ENCODE results near the gene ANKMY1. TPM values are rescaled to one million over a fixed set of nuclear protein-coding genes. Genes with fewer than 3 reads are reported as not detected.
"Not testable (repeated sequence)": the region's sequence is repeated elsewhere in the genome, so short reads cannot be mapped to it uniquely, and the experiment has no call there.

The ANKMY1 gene
- total and polyA plus RNA-seq, 2 donors (not counting 1 experiment from before 2014, with no cell fraction given): 51.7 to 72.1 TPM

GRCh38 chr2:240498171-240498957 lies 59.4 kb downstream of the ANKMY1 start:
- 76% methylated on average over 10 of the region's 13 CpGs for WGBS (ENCODE audit: insufficient coverage)
- TF ChIP-seq EZH2 (IDR thresholded peaks at IDR 0.05; ENCODE audit: borderline replicate concordance, insufficient read depth, low read depth, low read length, poor library complexity, severe bottlenecking): no peak
- TF ChIP-seq CTCF (IDR thresholded peaks at IDR 0.05): no peak
- H4K20me1 ChIP-seq (ENCODE audit: control insufficient read depth, insufficient read depth, low read length, poor library complexity, severe bottlenecking): no peaks in the 10 kb centered on the region
- H3K4me3 ChIP-seq (ENCODE audit: control extremely low read depth in 1 of 5, extremely low read depth in 1 of 5, insufficient read depth in 1 of 5, low read depth in 2 of 5, low read length in 4 of 5): no peak overlapping the region
- no peak overlapping the region for H3K9ac ChIP-seq (ENCODE audit: low read length)
- H3K9me3 ChIP-seq (ENCODE audit: control extremely low read depth in 1 of 3, control insufficient read depth in 2 of 3, insufficient read depth in 1 of 3, low read length in 2 of 3): peaks cover 0 to 13% (median 2%) of the 10 kb centered on the region in 3 donors
- no peaks in the 10 kb centered on the region for H3K27me3 ChIP-seq (replicated peaks in 1 of 4; ENCODE audit: control extremely low read depth in 1 of 4, control insufficient read depth in 3 of 4, insufficient read depth in 4 of 4, low read length in 3 of 4)
- DNase-seq: no peak
- no peak for ATAC-seq (ENCODE audit: low read depth)
- CTCF ChIA-PET: no interaction called here
- no peak overlapping the region for H3K4me2 ChIP-seq (replicated peaks; ENCODE audit: low read depth, low read length, poor library complexity, severe bottlenecking)
- no peak overlapping the region for H3K27ac ChIP-seq (ENCODE audit: low read length in 2 of 2)
- H3K4me1 ChIP-seq (ENCODE audit: control insufficient read depth in 2 of 2, insufficient read depth in 2 of 2, low read length in 2 of 2): peaks cover 0 to 6% of the 10 kb centered on the region in 2 donors
- H3K4me3 Mint-ChIP-seq: no peak overlapping the region
- no peaks in the 10 kb centered on the region for H3K27me3 Mint-ChIP-seq
- H3K79me2 ChIP-seq (ENCODE audit: control insufficient read depth, insufficient read depth, low read length): no peaks in the 10 kb centered on the region
- H3K27ac Mint-ChIP-seq: no peak overlapping the region
- H3K9me3 Mint-ChIP-seq (ENCODE audit: insufficient read depth): peaks cover 3% of the 10 kb centered on the region
- no peaks in the 10 kb centered on the region for H3K4me1 Mint-ChIP-seq
- intact Hi-C loops (cut with micrococcal nuclease): no loop called here
- POLR2A ChIA-PET: no interaction called here
- H2AFZ ChIP-seq (ENCODE audit: insufficient read depth, low read depth, low read length, poor library complexity, severe bottlenecking): no peak overlapping the region
- H3K36me3 ChIP-seq (replicated peaks in 1 of 2; ENCODE audit: control extremely low read depth in 1 of 2, control insufficient read depth in 1 of 2, extremely low read depth in 1 of 2, insufficient read depth in 2 of 2, low read length in 1 of 2): peaks cover 0 to 18% of the 10 kb centered on the region in 2 experiments

GRCh38 chr2:240497082-240497481 lies 60.7 kb downstream of the ANKMY1 start:
- H3K4me2 ChIP-seq (replicated peaks; ENCODE audit: low read depth, low read length, poor library complexity, severe bottlenecking); H3K4me1 ChIP-seq (ENCODE audit: control insufficient read depth in 2 of 2, insufficient read depth in 2 of 2, low read length in 2 of 2); H3K9me3 Mint-ChIP-seq (ENCODE audit: insufficient read depth); H3K27me3 Mint-ChIP-seq; CTCF ChIA-PET; H4K20me1 ChIP-seq (ENCODE audit: control insufficient read depth, insufficient read depth, low read length, poor library complexity, severe bottlenecking); DNase-seq; intact Hi-C loops (cut with micrococcal nuclease); ATAC-seq (ENCODE audit: low read depth); H3K4me1 Mint-ChIP-seq; H3K27me3 ChIP-seq (replicated peaks in 1 of 4; ENCODE audit: control extremely low read depth in 1 of 4, control insufficient read depth in 3 of 4, insufficient read depth in 4 of 4, low read length in 3 of 4); H3K4me3 ChIP-seq (ENCODE audit: control extremely low read depth in 1 of 5, extremely low read depth in 1 of 5, insufficient read depth in 1 of 5, low read depth in 2 of 5, low read length in 4 of 5); H3K9ac ChIP-seq (ENCODE audit: low read length); H3K4me3 Mint-ChIP-seq; H3K79me2 ChIP-seq (ENCODE audit: control insufficient read depth, insufficient read depth, low read length); H3K27ac ChIP-seq (ENCODE audit: low read length in 2 of 2); H3K27ac Mint-ChIP-seq; H2AFZ ChIP-seq (ENCODE audit: insufficient read depth, low read depth, low read length, poor library complexity, severe bottlenecking): not testable (repeated sequence)
- WGBS (ENCODE audit: insufficient coverage): 100% methylated on average over 5 of the region's 7 CpGs
- Histone ChIP-seq H3K9me3 (ENCODE audit: control extremely low read depth in 1 of 3, control insufficient read depth in 2 of 3, insufficient read depth in 1 of 3, low read length in 2 of 3) (peaks cover 0 to 22% (median 8%) of the 10 kb centered on the region in 3 donors), H3K36me3 (replicated peaks in 1 of 2; ENCODE audit: control extremely low read depth in 1 of 2, control insufficient read depth in 1 of 2, extremely low read depth in 1 of 2, insufficient read depth in 2 of 2, low read length in 1 of 2) (peaks cover 0 to 18% of the 10 kb centered on the region in 2 experiments)
- POLR2A ChIA-PET: interaction anchor here (0.6 kb wide), 1 partner anchor 87 kb away, joined by 4 read pairs; no protein-coding TSS in a partner anchor

- H3K27ac Mint-ChIP-seq; H3K4me1 ChIP-seq (ENCODE audit: control insufficient read depth in 2 of 2, insufficient read depth in 2 of 2, low read length in 2 of 2); H3K27me3 Mint-ChIP-seq; DNase-seq; H3K27ac ChIP-seq (ENCODE audit: low read length in 2 of 2); H3K4me3 Mint-ChIP-seq; H3K4me1 Mint-ChIP-seq; H3K27me3 ChIP-seq (replicated peaks in 1 of 4; ENCODE audit: control extremely low read depth in 1 of 4, control insufficient read depth in 3 of 4, insufficient read depth in 4 of 4, low read length in 3 of 4); H4K20me1 ChIP-seq (ENCODE audit: control insufficient read depth, insufficient read depth, low read length, poor library complexity, severe bottlenecking); intact Hi-C loops (cut with micrococcal nuclease); H2AFZ ChIP-seq (ENCODE audit: insufficient read depth, low read depth, low read length, poor library complexity, severe bottlenecking); POLR2A ChIA-PET; H3K79me2 ChIP-seq (ENCODE audit: control insufficient read depth, insufficient read depth, low read length); H3K4me2 ChIP-seq (replicated peaks; ENCODE audit: low read depth, low read length, poor library complexity, severe bottlenecking); ATAC-seq (ENCODE audit: low read depth); CTCF ChIA-PET; H3K4me3 ChIP-seq (ENCODE audit: control extremely low read depth in 1 of 5, extremely low read depth in 1 of 5, insufficient read depth in 1 of 5, low read depth in 2 of 5, low read length in 4 of 5); H3K9ac ChIP-seq (ENCODE audit: low read length): not testable (repeated sequence)
- peaks cover 0 to 16% of the 10 kb centered on the region in 2 experiments for H3K36me3 ChIP-seq (replicated peaks in 1 of 2; ENCODE audit: control extremely low read depth in 1 of 2, control insufficient read depth in 1 of 2, extremely low read depth in 1 of 2, insufficient read depth in 2 of 2, low read length in 1 of 2)
- WGBS (ENCODE audit: insufficient coverage): 100% methylated on average over 1 of the region's 11 CpGs
- peaks cover 14% of the 10 kb centered on the region for H3K9me3 Mint-ChIP-seq (ENCODE audit: insufficient read depth)
- H3K9me3 ChIP-seq (ENCODE audit: control extremely low read depth in 1 of 3, control insufficient read depth in 2 of 3, insufficient read depth in 1 of 3, low read length in 2 of 3): peaks cover 5 to 26% (median 26%) of the 10 kb centered on the region in 3 donors
Observed at GRCh38 chr2:240494942-240495341, 62.8 kb downstream of the ANKMY1 start.
